H9 (cell line): ENCODE measurements around the gene NOXA1. TPM values are rescaled to one million over a fixed set of nuclear protein-coding genes. Genes with fewer than 3 reads are reported as not detected.
A peak's percentile ranks its signal among the peaks of the same experiment; 100 is the strongest.

Experiments used
- DNase-seq: peaks from one replicate; pipeline ENCODE4 v3.0.0-alpha.2; 2017
- H2AFZ ChIP-seq: one replicate; pipeline ENCODE4 v1.6.1; 2013; ENCODE audit warnings: mild to moderate bottlenecking, low read length, control low read depth, moderate library complexity
- H2AK5ac ChIP-seq: 2 replicates; pipeline ENCODE4 v1.6.1; 2013; ENCODE audit warnings: low read length, control low read depth, mixed read lengths; ENCODE audit not compliant: insufficient read length
- H2BK120ac ChIP-seq: one replicate; pipeline ENCODE4 v1.6.1; 2013; ENCODE audit warnings: low read depth, mild to moderate bottlenecking, low read length, control low read depth, inconsistent platforms; ENCODE audit not compliant: poor library complexity, severe bottlenecking
- H2BK12ac ChIP-seq: 2 replicates; pipeline ENCODE4 v1.6.1; 2013; ENCODE audit warnings: low read length, control low read depth, mixed read lengths, low read depth; ENCODE audit not compliant: insufficient read length
- H2BK15ac ChIP-seq: 2 replicates; pipeline ENCODE4 v1.6.1; 2013; ENCODE audit warnings: low read depth, low read length, control low read depth
- H2BK20ac ChIP-seq: one replicate; pipeline ENCODE4 v1.6.1; 2013; ENCODE audit warnings: low read depth, mild to moderate bottlenecking, low read length, control low read depth, inconsistent platforms; ENCODE audit not compliant: poor library complexity, severe bottlenecking
- H2BK5ac ChIP-seq: 2 replicates; pipeline ENCODE4 v1.6.1; 2013; ENCODE audit warnings: low read length, control low read depth, mixed read lengths; ENCODE audit not compliant: insufficient read length
- H3K14ac ChIP-seq: 2 replicates; pipeline ENCODE4 v1.6.1; 2013; ENCODE audit warnings: low read length, control low read depth; ENCODE audit not compliant: insufficient read depth
- H3K18ac ChIP-seq: 2 replicates; pipeline ENCODE4 v1.6.1; 2013; ENCODE audit warnings: low read depth, mild to moderate bottlenecking, mixed read lengths, low read length, control low read depth; ENCODE audit not compliant: insufficient read length
- H3K23ac ChIP-seq: 2 replicates; pipeline ENCODE4 v1.6.1; 2013; ENCODE audit warnings: low read length, control low read depth, mixed read lengths, low read depth; ENCODE audit not compliant: insufficient read length
- H3K23me2 ChIP-seq: 2 replicates; pipeline ENCODE4 v1.6.1; 2013; ENCODE audit warnings: low read depth, mild to moderate bottlenecking, mixed read lengths, low read length, control low read depth; ENCODE audit not compliant: insufficient read length, poor library complexity, severe bottlenecking
- H3K27ac ChIP-seq: 2 replicates; pipeline ENCODE4 v1.5.1; 2013; ENCODE audit warnings: low read length, control low read depth, mixed read lengths, low read depth; ENCODE audit not compliant: insufficient read length
- H3K27me3 ChIP-seq: 2 replicates; pipeline ENCODE4 v1.6.1; 2013; ENCODE audit warnings: low read length, control low read depth, inconsistent platforms; ENCODE audit not compliant: insufficient read depth
- H3K4ac ChIP-seq: 2 replicates; pipeline ENCODE4 v1.6.1; 2013; ENCODE audit warnings: low read depth, mild to moderate bottlenecking, control low read depth, inconsistent platforms, low read length, moderate library complexity
- H3K4me1 ChIP-seq: 2 replicates; pipeline ENCODE4 v1.6.1; 2013; ENCODE audit warnings: low read length, control low read depth, inconsistent platforms; ENCODE audit not compliant: insufficient read depth
- H3K4me2 ChIP-seq: 2 replicates; pipeline ENCODE4 v1.6.1; 2013; ENCODE audit warnings: low read length, control low read depth, mixed read lengths; ENCODE audit not compliant: insufficient read length, insufficient read depth
- H3K56ac ChIP-seq: 2 replicates; pipeline ENCODE4 v1.6.1; 2013; ENCODE audit warnings: low read depth, mild to moderate bottlenecking, mixed read lengths, low read length, control low read depth; ENCODE audit not compliant: insufficient read length
- H3K79me1 ChIP-seq: 2 replicates; pipeline ENCODE4 v1.6.1; 2013; ENCODE audit warnings: low read depth, mild to moderate bottlenecking, moderate library complexity, low read length, control low read depth, inconsistent platforms; ENCODE audit not compliant: insufficient read depth, poor library complexity, severe bottlenecking
- H3K79me2 ChIP-seq: 2 replicates; pipeline ENCODE4 v1.6.1; 2013; ENCODE audit warnings: low read length, control low read depth, inconsistent platforms; ENCODE audit not compliant: insufficient read depth
- H3K9ac ChIP-seq: 2 replicates; pipeline ENCODE4 v1.6.1; 2013; ENCODE audit warnings: low read length, control low read depth, mixed read lengths; ENCODE audit not compliant: insufficient read length; ENCODE audit errors: extremely low read depth
- H3K9me3 ChIP-seq: one replicate; pipeline ENCODE4 v1.6.1; 2013; ENCODE audit warnings: low read depth, low read length, inconsistent platforms; ENCODE audit not compliant: control insufficient read depth
- H3T11ph ChIP-seq: one replicate; pipeline ENCODE4 v1.6.1; 2013; ENCODE audit warnings: mild to moderate bottlenecking, low read length, control low read depth, inconsistent platforms
- H4K20me1 ChIP-seq: one replicate; pipeline ENCODE4 v1.6.1; 2013; ENCODE audit not compliant: control insufficient read depth, insufficient read length, insufficient read depth
- H4K5ac ChIP-seq: 2 replicates; pipeline ENCODE4 v1.6.1; 2013; ENCODE audit warnings: low read depth, mild to moderate bottlenecking, mixed read lengths, low read length, control low read depth; ENCODE audit not compliant: insufficient read length
- H4K8ac ChIP-seq: replicated peaks from 2 replicates; pipeline ENCODE4 v1.6.1; 2013; ENCODE audit warnings: low read length, control low read depth, mixed read lengths, low read depth; ENCODE audit not compliant: insufficient read length
- H4K91ac ChIP-seq: 2 replicates; pipeline ENCODE4 v1.6.1; 2013; ENCODE audit warnings: low read depth, mild to moderate bottlenecking, moderate library complexity, mixed read lengths, low read length, control low read depth; ENCODE audit not compliant: insufficient read length
- H3K27ac Mint-ChIP-seq, 3 experiments: 2 replicates in 2 of 3; 3 replicates in 1 of 3; pipeline ENCODE4 v1.8.0; 2020 to 2021; ENCODE audit warnings: mixed read lengths in 3 of 3, mild to moderate bottlenecking in 1 of 3, moderate library complexity in 1 of 3
- H3K27me3 Mint-ChIP-seq: 2 replicates; pipeline ENCODE4 v1.8.0; 2021; ENCODE audit warnings: low read depth, mild to moderate bottlenecking, moderate library complexity, mixed read lengths
- H3K36me3 Mint-ChIP-seq, 3 experiments: 2 replicates in 2 of 3; 3 replicates in 1 of 3; pipeline ENCODE4 v1.8.0; 2020 to 2021; ENCODE audit warnings: low read depth in 3 of 3, mixed read lengths in 3 of 3; ENCODE audit not compliant: insufficient read depth in 1 of 3
- H3K4me1 Mint-ChIP-seq, 2 experiments: 2 replicates each; pipeline ENCODE4 v1.8.0; 2020; ENCODE audit warnings: mixed read lengths in 2 of 2
- H3K4me3 Mint-ChIP-seq, 2 experiments: 2 replicates in 1 of 2; 3 replicates in 1 of 2; pipeline ENCODE4 v1.8.0; 2020 to 2021; ENCODE audit warnings: mild to moderate bottlenecking in 2 of 2, mixed read lengths in 2 of 2, moderate library complexity in 1 of 2
- H3K9me3 Mint-ChIP-seq, 2 experiments: 2 replicates in 1 of 2; 3 replicates in 1 of 2; pipeline ENCODE4 v1.8.0; 2020; ENCODE audit warnings: mild to moderate bottlenecking in 2 of 2, mixed read lengths in 2 of 2, moderate library complexity in 1 of 2
- CTCF ChIP-seq: fragments of 200-600 bp; sonication (generic); conservative IDR thresholded peaks from 3 replicates; pipeline ENCODE4 v1.8.0; 2021; ENCODE audit warnings: antibody characterized with exemption, mild to moderate bottlenecking
- WGBS: extraction: QIAGEN DNeasy Blood & Tissue Kit; methylation state at CpG from one replicate; pipeline ENCODE4 v1.1.7; 2013; ENCODE audit warnings: missing lambda C conversion rate, low lambda C conversion rate, mixed read lengths; ENCODE audit not compliant: insufficient read length; ENCODE audit errors: extremely low coverage; 5-methylcytosine and 5-hydroxymethylcytosine counted together
- total RNA-seq: library from RNA; stranded (reverse); gene quantifications from 2 replicates; pipeline ENCODE4 v1.2.1, GENCODE V29; 2021

NOXA1 gene
- total RNA-seq, 1 experiment from 2014 or later, result 2.0 TPM

DNA sequence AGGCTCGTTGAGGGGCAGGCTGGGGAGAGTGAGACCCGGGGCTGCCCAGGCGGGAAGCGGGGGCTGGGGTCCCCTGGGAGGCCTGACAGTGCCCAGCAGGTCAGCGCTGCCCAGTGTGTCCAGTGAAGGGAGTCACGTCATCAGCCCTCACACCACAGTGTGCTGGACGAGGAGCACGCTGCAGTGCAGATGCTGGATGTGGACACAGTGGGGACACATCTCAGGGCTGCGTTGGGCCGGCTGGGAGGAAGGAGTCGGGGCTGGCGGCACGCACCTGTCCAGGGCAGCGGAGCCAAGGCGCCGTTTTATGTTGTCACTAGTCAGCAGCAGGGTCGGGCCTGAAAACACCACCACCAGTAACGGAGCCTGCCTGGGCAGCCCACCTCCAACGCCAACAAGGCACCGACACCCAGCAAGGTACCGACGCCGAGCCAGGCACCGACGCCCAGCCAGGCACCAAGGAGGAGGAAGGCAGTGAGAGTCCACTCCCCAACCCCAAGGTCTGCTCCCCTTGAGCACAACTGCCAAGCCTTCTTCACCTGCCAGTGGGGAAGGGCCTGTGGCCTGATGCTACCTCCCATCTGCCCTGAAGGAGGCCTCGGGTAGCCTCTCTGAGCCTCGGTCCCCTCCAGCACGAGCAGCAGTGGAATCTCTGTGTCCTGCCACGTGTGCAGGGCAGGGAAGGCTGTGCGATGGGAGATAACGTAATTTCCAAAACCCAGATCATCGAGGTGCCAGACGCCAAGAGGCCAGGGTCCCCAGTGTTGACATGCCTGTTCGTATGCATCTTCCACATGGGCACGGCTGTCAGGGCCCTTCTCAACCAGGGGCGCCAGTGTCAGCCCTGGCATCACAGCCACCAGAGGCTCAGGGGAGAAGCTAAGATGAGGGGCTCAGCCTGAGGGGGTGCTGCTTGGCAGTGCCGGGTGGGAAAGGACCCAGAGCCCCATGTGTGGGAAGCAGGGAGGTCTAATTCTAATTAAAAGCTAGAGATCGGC lies 57.8 kb downstream of the NOXA1 start:
- H2BK120ac ChIP-seq, result no peak overlapping the region
- H2BK15ac ChIP-seq, result no peak overlapping the region
- H3K27me3 ChIP-seq, result no peaks in the 10 kb centered on the region
- H4K91ac ChIP-seq, result no peak overlapping the region
- H2AFZ ChIP-seq, result no peak overlapping the region
- Mint-ChIP-seq H3K27me3 (peaks cover 8% of the 10 kb centered on the region), H3K27ac (no peak overlapping the region), H3K4me3 (no peak overlapping the region), H3K9me3 (peaks cover 2% of the 10 kb centered on the region in 2 experiments; a peak in 4 of 5 replicates), H3K4me1 (peaks cover 4 to 5% of the 10 kb centered on the region in 2 experiments; a peak in 3 of 4 replicates), H3K36me3 (peaks cover 0 to 2% (median 0%) of the 10 kb centered on the region in 3 experiments; a peak in 1 of 7 replicates)
- H2BK20ac ChIP-seq, result no peak overlapping the region
- H2BK5ac ChIP-seq, result no peak overlapping the region
- no peaks in the 10 kb centered on the region for H3K4me1 ChIP-seq
- no peak overlapping the region for H4K8ac ChIP-seq
- H3K27ac ChIP-seq, result no peak overlapping the region
- no peaks in the 10 kb centered on the region for H3K23me2 ChIP-seq
- no CpG with 5 or more reads among the region's 38 CpGs for WGBS
- no peaks in the 10 kb centered on the region for H4K20me1 ChIP-seq
- no peak overlapping the region for H3K4me2 ChIP-seq
- no peak overlapping the region for H3K23ac ChIP-seq
- no peak overlapping the region for H3K56ac ChIP-seq
- H3K79me1 ChIP-seq, result no peaks in the 10 kb centered on the region
- no peak overlapping the region for H3K18ac ChIP-seq
- H2BK12ac ChIP-seq, result no peak overlapping the region
- no peak overlapping the region for H2AK5ac ChIP-seq
- no peak overlapping the region; the same call in 1 of the 2 replicates for H3K14ac ChIP-seq
- no peak overlapping the region for H3T11ph ChIP-seq
- H4K5ac ChIP-seq, result no peak overlapping the region
- no peak overlapping the region for H3K4ac ChIP-seq
- no peak for TF ChIP-seq CTCF
- H3K79me2 ChIP-seq, result no peaks in the 10 kb centered on the region
- DNase-seq, result peak; percentile 25
- H3K9ac ChIP-seq, result no peak overlapping the region
- H3K9me3 ChIP-seq, result no peaks in the 10 kb centered on the region
